Measurements from ENCODE around the gene DCHS1. TPM values are rescaled to one million over a fixed set of nuclear protein-coding genes. Genes with fewer than 3 reads are reported as not detected.

The DCHS1 gene
- total RNA-seq, 1 donor from 2014 or later: 61.4 TPM

DNA sequence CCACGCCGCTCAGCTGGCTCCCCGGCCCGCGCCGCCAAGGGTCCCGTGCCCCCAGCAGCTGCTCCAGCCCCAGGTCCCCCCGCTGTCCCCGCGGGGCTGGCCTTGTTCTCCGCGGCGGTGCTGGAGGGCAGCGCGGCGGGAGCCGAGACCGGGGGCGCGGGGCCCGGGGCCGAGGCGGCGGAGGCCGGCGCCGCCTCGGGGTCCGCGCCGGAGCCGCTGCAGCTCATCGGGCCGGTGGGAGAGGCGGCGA lies 43.7 kb downstream of the DCHS1 start:
- no peaks in the 10 kb centered on the region for H3K9me3 Mint-ChIP-seq (ENCODE audit: low read depth)
- H3K4me3 Mint-ChIP-seq (ENCODE audit: low read depth): peak overlapping the region; percentile 82
- DNase-seq (ENCODE audit: low spot score, unreplicated experiment): no peak
- peak overlapping the region; percentile 93 for H3K27ac Mint-ChIP-seq
- H3K4me1 Mint-ChIP-seq (ENCODE audit: low read depth): peaks cover 14% of the 10 kb centered on the region
- no peaks in the 10 kb centered on the region for H3K27me3 Mint-ChIP-seq
- peaks cover 21% of the 10 kb centered on the region for H3K36me3 Mint-ChIP-seq (ENCODE audit: insufficient read depth)
- TF ChIP-seq CTCF (IDR thresholded peaks at IDR 0.05; ENCODE audit: unreplicated experiment): no peak

DNA sequence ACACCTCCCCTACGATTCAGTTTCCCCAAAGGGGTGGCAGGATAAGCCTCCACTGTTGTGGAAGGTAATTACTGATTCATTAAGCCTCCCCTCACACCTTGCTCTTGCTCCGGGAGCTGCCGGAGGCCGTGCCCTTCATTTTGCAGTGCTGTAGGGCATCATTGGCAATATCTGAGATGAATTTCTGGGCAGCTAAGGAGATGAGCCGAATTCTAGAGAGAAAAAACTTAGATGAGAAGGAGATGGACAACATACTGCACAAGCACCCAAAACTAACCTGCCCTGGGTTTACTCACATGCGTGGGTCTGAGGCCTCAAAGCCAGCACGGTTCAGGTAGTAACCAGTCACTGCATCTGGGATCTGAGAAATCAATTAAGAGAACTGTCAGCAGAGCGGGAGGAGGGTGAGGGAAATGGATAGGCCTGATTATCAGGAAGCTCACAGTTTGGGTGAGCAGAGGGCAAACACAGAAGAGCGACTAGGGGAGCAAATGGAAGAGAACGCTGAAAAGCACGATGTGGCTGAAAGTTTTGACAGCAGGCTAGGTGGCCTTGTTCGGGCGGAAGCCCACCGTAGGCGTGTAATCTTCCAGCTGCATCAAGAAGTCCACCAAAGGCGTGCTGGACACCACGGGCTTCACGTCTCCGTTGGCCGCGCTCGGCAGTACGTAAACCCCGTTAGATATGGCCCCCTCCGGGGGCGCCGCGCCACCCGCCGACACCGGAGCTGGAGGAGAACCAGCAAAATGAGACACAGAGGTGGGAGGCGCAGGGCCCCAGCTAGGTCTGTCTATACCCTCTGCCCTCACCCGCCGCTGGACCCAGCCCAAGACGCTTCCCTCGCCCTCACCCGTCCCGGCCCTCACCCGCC lies 44.3 kb downstream of the DCHS1 start:
- H3K4me3 Mint-ChIP-seq (ENCODE audit: low read depth): peak overlapping the region; percentile 82
- H3K27me3 Mint-ChIP-seq: no peaks in the 10 kb centered on the region
- no peaks in the 10 kb centered on the region for H3K9me3 Mint-ChIP-seq (ENCODE audit: low read depth)
- H3K27ac Mint-ChIP-seq: peak overlapping the region; percentile 93
- no peak for TF ChIP-seq CTCF (IDR thresholded peaks at IDR 0.05; ENCODE audit: unreplicated experiment)
- peaks cover 19% of the 10 kb centered on the region for H3K4me1 Mint-ChIP-seq (ENCODE audit: low read depth)
- peaks cover 21% of the 10 kb centered on the region for H3K36me3 Mint-ChIP-seq (ENCODE audit: insufficient read depth)
- DNase-seq (ENCODE audit: low spot score, unreplicated experiment): no peak

DNA sequence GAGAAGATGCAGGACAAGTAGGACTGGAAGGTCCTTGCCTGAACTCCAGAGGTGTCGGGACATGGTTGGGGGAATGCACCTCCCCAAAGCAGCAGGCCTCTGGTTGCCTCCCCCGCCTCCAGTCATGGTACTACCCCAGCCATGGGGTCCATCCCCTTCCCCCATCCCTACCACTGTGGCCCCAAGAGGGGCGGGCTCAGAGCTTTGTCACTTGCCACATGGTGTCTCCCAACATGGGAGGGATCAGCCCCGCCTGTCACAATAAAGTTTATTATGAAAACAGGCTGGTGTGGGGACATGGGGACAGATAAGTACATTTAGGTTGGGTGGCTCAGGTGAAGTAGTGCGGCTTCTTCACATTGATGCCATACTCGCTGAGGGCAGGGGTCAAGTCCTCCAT lies 45.0 kb downstream of the DCHS1 start:
- TF ChIP-seq CTCF (IDR thresholded peaks at IDR 0.05; ENCODE audit: unreplicated experiment): no peak
- DNase-seq (ENCODE audit: low spot score, unreplicated experiment): no peak
- H3K27me3 Mint-ChIP-seq: no peaks in the 10 kb centered on the region
- peaks cover 23% of the 10 kb centered on the region for H3K4me1 Mint-ChIP-seq (ENCODE audit: low read depth)
- peak overlapping the region; percentile 82 for H3K4me3 Mint-ChIP-seq (ENCODE audit: low read depth)
- H3K36me3 Mint-ChIP-seq (ENCODE audit: insufficient read depth): peaks cover 19% of the 10 kb centered on the region
- H3K27ac Mint-ChIP-seq: peak overlapping the region; percentile 13
- no peaks in the 10 kb centered on the region for H3K9me3 Mint-ChIP-seq (ENCODE audit: low read depth)

DNA sequence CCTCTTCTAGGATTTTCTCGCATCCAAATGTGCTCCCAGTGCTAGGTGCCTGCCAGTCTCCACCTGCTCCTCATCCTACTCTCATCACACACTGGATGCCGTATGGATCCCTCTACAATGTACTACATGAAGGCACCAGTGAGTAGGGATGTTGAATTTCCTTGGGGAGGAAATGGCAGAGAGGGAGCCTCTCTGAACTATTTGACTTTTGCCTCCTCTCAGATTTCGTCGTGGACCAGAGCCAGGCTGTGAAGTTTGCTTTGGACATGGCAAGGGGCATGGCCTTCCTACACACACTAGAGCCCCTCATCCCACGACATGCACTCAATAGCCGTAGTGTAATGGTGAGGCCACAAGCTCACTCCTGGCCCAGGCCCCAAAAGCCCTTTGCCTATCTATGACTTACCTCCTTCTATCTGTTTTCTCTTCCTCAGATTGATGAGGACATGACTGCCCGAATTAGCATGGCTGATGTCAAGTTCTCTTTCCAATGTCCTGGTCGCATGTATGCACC lies 46.0 kb downstream of the DCHS1 start:
- DNase-seq (ENCODE audit: low spot score, unreplicated experiment): no peak
- H3K9me3 Mint-ChIP-seq (ENCODE audit: low read depth): no peaks in the 10 kb centered on the region
- H3K4me1 Mint-ChIP-seq (ENCODE audit: low read depth): peaks cover 23% of the 10 kb centered on the region
- peak overlapping the region; percentile 52 for H3K4me3 Mint-ChIP-seq (ENCODE audit: low read depth)
- peak overlapping the region; percentile 92 for H3K27ac Mint-ChIP-seq
- no peak for TF ChIP-seq CTCF (IDR thresholded peaks at IDR 0.05; ENCODE audit: unreplicated experiment)
- no peaks in the 10 kb centered on the region for H3K27me3 Mint-ChIP-seq
- H3K36me3 Mint-ChIP-seq (ENCODE audit: insufficient read depth): peaks cover 19% of the 10 kb centered on the region

DNA sequence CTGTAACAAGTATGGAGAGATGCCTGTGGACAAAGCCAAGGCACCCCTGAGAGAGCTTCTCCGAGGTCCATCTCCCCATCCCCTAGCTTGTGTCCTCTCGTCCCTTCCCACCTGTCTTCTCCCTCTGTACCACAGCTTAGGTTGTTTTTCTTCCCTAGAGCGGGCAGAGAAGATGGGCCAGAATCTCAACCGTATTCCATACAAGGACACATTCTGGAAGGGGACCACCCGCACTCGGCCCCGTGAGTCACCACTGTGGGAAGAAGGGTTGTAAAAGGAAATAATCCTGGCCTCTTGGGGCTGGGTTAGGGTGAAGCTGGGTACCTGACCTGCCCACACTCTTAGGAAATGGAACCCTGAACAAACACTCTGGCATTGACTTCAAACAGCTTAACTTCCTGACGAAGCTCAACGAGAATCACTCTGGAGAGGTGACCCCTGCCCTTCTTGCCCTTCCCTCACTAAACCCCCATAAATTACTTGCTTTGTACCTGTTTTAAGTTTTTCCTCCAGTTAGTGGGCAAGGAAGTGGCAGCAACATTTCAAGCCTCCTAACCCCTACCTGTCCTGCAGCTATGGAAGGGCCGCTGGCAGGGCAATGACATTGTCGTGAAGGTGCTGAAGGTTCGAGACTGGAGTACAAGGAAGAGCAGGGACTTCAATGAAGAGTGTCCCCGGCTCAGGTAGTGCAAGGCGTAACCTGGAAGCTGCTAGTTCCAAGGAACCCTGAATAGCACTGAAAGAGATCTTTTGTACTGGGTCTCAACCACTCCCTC lies 46.7 kb downstream of the DCHS1 start:
- peaks cover 23% of the 10 kb centered on the region for H3K4me1 Mint-ChIP-seq (ENCODE audit: low read depth)
- peak overlapping the region; percentile 75 for H3K27ac Mint-ChIP-seq
- H3K27me3 Mint-ChIP-seq: no peaks in the 10 kb centered on the region
- H3K9me3 Mint-ChIP-seq (ENCODE audit: low read depth): no peaks in the 10 kb centered on the region
- TF ChIP-seq CTCF (IDR thresholded peaks at IDR 0.05; ENCODE audit: unreplicated experiment): no peak
- no peak for DNase-seq (ENCODE audit: low spot score, unreplicated experiment)
- peaks cover 19% of the 10 kb centered on the region for H3K36me3 Mint-ChIP-seq (ENCODE audit: insufficient read depth)
- H3K4me3 Mint-ChIP-seq (ENCODE audit: low read depth): no peak overlapping the region

All from progenitor cell of endocrine pancreas (in vitro differentiated cells).